NCI-H446 treated with DMSO at 0.1 percent for 48 hours (cell line): Measurements from ENCODE around the gene ZFAND6.

ENCODE experiments used
- DNase-seq: peaks from one replicate; lab custom pipeline; 2025; lab: John Stamatoyannopoulos, UW

ZFAND6 gene

DNA sequence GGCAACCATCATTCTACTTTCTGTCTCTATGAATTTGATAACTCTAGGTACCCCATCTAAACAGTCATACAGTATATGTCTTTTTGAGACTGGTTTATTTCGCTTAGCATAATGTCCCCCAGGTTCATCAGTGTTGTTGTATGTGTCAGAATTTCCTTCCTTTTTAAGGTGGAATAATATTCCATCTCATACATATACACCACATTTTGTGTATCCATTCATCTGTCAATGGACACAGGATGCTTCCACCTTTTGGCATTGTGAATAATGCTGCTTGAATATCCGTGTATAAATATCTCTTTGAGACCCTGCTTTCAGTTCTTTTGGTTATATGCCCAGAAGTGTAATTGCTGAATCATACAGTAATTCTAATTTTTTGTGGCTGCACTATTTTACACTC, 10.4 kb upstream of the ZFAND6 start:
- DNase-seq, result no peak

DNA sequence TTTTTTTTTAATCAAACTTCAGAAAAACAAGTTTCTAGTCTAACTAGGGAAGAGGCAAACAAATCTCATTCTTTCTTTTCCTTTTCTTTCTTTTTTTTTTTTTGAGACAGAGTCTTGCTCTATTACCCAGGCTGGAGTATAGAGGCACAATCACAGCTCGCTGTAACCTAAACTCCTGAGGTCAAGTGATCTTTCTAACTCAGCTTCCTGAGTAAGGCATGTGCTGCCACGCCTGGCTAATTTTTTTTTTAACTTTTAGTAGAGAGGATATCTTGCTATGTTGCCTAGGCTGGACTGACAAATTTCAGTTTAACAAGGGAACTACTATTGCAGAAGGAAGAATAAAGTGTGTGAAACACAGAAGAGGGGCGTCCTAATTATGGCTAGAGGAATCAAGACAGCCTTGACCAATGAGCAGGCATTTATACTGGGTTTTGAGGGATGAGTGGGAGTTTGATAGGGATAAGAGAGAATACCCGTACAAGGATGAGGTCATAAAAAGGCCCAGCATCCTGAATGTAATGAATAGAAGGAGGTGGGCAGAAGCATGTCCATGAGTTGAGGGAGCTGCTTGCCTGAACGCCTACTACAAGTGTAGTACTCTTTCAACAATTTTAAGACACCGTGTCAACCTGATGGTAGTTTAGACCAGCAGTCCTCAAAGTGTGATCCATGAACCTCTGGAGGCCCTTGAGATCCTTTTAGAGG, 6.7 kb upstream of the ZFAND6 start:
- no peak for DNase-seq

DNA sequence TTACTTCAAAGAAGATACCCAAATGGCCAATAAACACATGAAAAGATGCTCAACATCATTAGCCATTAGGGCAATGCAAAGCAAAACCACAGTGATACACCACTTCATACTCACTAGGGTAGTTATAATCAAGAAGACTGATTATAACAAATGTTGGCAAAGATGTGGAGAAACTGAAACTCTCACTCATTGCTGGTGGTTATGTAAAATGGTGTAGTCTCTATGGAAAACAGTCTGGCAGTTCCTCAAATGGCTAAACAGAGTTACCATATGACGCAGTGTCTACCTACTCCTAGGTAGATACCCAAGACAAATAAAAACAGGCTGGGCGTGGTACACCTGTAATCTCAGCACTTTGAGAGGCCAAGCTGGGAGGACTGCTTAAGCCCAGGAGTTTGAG, 3.5 kb upstream of the ZFAND6 start:
- DNase-seq, result no peak

DNA sequence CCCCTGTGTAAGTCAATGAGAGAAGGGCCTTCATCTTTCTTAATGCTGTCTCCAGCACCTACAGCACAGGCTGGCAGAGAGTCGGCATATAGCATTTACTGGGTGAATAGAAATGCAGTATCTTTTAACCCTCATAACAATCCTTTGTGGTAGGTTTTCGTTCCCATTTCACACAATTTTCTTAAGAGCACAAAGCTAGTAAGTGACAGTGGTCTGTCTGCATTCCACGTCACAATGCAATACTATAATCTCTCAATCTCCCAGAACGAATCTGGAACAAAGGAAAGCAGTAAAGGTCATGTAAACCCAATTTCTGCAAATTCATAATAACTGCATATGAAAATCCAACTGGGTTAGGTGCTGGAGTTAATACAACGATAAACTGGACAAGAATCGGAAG, 1.4 kb upstream of the ZFAND6 start:
- no peak for DNase-seq

- no peak for DNase-seq
These were observed 395 bp downstream of the ZFAND6 start for GRCh38 chr15:80059786-80060355.

DNA sequence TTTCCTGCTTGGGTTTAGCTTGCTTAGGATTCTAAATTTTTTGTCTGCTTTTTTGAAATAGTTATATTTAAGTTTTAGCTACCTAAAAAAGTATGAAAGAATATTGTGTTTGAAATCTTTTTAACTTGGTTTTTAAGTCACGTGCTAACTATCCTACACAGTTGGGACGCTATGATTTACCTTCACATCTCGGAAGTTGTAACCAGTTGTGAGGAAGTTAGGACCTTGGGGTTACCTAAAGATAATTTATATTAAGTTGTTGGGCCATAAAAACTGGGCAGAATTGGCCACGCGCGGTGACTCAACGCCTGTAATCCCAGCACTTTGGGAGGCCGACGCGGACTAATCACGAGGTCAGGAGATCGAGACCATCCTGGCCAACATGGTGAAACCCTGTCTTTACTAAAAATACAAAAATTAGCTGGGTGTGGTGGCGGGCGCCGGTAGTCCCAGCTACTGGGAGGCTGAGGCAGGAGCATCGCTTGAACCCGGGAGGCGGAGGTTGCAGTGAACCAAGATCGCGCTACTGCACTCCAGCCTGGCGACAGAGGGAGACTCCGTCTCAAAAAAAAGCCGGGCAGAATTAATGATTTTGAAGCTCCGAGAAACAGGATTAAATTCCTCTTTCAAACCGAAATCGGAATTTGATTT, 1.0 kb downstream of the ZFAND6 start:
- DNase-seq, result no peak

DNA sequence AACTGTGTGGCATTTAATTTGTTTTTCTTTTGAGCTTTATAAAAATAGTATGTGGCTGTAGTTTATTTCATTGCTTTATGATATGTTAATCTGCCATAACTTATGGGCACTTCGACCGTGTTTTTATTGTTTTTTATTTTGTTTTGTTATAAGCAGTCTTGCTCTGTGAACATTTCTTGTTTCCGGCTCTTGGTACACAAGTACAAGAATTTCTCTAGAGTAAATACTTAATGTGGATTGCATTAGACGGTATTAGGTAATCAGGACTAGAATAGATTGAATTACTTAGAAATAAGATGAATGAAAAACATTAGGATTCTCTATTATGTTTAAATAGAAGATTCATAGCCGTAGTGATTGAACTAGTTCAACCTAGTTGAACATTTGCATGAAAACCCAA, 2.1 kb downstream of the ZFAND6 start:
- no peak for DNase-seq

- DNase-seq, result no peak
These were observed 7.4 kb downstream of the ZFAND6 start for GRCh38 chr15:80066912-80067311.

GRCh38 chr15:80068578-80068977, 9.1 kb downstream of the ZFAND6 start:
- DNase-seq, result no peak

DNA sequence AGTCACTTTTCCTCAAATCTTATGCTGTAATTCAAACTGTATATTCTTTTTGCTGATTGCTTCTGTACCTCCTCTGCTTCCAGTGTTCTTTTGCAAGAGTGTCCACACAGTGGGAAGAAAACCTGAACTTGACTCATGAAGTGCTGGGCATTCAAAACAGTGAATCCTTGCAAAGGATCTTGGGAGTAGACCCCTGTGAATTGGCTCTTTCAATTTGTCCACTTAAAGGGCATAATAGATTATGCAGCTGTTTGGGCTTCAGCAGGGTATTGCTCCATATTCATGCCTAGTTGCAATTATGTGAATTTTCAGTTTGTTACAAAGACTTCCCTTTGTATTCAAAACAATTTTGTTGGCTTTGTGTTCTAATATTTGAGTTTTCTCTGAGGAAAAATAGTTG, 11.4 kb downstream of the ZFAND6 start:
- no peak for DNase-seq

- no peak for DNase-seq
These were observed 12.2 kb downstream of the ZFAND6 start for GRCh38 chr15:80071652-80072051.

- DNase-seq, result peak; percentile 92
These were observed 13.0 kb downstream of the ZFAND6 start for GRCh38 chr15:80072285-80072994.

DNA sequence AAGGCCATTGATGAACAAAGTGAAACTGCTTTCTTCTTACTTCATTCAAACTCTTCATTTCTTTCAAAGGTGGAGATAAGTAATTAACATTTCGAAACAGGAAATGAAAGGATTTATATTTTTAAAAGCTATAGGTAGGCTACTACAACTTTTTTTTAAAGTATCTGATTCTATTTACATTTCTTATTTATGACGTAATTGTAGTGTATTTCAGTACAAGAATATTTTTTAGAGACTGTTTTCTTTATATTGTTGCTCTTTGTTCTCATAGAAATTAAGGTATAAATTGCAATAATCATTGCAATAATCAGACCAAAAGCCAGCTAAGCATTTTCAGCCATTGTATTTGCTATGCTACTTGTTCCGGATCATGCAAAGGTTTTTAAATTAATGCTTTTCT, 13.7 kb downstream of the ZFAND6 start:
- DNase-seq, result no peak

GRCh38 chr15:80076321-80077318, 17.1 kb downstream of the ZFAND6 start:
- DNase-seq, result no peak

- DNase-seq, result no peak
These were observed 21.9 kb downstream of the ZFAND6 start for GRCh38 chr15:80081390-80081789.

GRCh38 chr15:80087104-80087503, 27.6 kb downstream of the ZFAND6 start:
- DNase-seq, result no peak

GRCh38 chr15:80090041-80090440, 30.6 kb downstream of the ZFAND6 start:
- no peak for DNase-seq

DNA sequence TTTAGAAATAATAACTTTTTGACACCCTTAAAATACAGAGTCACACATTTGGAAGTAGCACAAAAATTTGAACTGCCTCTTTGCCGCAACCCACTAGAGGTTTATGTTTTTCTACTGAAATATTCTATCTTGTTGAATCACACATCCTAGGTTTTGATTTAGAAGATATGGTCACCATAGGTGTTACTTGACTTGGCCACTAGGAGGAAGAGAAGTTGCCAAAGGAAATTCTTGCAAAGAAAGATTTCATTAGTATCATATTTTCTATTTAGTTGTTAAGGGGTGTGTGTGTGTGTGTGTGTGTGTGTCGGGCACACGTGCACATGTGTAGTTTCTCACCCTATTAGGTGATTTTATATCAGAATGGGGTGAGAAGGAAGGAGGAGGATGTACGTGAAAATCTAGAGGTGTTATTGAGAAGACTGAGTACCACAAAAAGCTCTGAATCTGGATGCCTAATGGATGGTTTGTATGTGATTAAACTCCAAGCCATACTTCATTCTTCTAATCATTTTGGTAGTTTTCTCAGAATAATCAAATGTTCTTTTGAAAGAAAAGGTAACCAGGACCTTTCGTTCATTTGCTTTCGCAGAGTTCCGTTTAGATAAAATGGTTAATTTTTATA, 31.5 kb downstream of the ZFAND6 start:
- no peak for DNase-seq

GRCh38 chr15:80093854-80094418, 34.5 kb downstream of the ZFAND6 start:
- DNase-seq, result no peak

DNA sequence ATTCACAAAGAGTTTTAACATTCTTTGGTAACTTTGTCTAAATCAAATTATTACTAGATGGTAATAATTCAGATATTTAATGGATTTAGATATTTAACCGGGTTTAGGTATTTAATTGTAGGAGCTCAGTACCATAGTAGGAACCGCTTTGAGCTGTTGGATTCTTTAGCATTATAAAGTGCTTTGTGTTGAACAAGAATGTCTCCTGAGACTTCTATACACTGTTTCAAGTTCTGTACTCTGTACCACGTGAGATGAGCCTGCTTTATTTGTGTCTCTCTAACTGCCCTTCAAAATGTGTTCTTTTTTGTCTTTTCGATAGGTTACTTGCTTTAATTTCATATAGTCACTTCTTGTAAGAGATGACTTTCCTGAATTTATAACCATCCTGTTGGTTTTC, 36.0 kb downstream of the ZFAND6 start:
- DNase-seq, result no peak

DNA sequence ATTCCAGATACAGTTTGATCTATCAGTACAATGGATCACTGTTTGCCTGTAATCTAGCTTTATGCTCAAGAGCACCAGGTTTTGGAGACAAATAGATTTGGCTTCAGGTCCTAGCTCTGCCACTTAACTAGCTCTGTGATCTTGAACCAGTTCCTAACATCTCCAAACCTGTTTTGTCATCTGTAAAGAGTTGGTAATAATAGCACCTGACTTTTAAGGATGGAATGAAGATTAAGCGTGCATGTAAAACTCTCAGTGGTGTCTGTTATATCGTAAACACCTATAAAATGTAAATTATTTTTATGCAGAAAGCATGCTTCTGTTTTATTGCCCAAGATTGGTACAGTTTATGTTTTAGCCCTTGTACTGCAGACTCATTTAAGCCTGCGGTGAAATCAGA, 36.5 kb downstream of the ZFAND6 start:
- DNase-seq, result no peak
